Activated CD4-positive, alpha-beta T cell treated with anti-CD3 and anti-CD28 coated beads for 24 hours (primary cell): ENCODE measurements around the gene FAM168A.

Experiments
- DNase-seq, 2 donors: peaks; one replicate each; pipeline ENCODE4 v3.0.0-alpha.2; 2020; ENCODE audit warnings: low read depth in 2 of 2

Gene FAM168A, protein sequence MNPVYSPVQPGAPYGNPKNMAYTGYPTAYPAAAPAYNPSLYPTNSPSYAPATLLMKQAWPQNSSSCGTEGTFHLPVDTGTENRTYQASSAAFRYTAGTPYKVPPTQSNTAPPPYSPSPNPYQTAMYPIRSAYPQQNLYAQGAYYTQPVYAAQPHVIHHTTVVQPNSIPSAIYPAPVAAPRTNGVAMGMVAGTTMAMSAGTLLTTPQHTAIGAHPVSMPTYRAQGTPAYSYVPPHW

DNA sequence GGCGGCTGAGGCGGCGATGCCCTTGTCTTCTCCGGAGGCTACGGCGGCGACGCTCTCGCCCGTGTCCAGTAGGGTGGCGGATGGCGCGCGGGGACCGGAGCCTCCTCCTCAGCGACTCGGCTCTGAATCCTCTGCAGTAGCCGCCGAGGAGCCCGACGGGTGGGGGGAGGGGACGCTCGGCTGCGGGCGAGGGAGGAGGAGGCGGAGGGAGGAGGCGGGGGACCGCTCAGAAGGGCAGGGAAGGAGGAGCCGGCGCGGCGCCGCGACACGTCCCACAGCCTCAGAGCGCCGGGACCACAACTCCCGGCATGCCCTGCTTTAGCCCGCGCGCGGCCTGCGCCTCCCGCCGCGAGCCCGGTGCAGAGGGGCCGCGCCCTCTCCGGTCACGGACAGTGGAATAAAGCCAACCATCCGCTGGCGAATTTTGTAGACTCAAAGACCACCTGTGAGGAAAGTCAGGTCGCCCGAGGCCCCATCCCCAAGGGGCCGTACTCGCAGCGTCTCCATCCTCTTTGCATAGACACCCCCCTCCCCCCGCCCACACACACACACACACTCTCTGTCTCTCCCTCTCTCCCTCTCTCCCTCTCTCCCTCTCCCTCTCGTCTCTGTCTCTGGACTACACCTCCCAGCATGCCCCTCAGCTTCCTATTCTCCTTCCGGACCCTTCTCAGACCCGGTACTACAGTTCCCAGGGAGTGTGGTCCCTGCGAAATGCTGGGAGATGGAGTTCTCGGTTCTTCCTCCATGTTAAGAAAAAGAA lies at the start of gene FAM168A:
FAM168A (minus strand) TSS at position 157 of the 763 bp plus-strand sequence. CDS start 129,638 bp downstream, outside the sequence.
- peak; percentile 87 to 91 for DNase-seq

DNA sequence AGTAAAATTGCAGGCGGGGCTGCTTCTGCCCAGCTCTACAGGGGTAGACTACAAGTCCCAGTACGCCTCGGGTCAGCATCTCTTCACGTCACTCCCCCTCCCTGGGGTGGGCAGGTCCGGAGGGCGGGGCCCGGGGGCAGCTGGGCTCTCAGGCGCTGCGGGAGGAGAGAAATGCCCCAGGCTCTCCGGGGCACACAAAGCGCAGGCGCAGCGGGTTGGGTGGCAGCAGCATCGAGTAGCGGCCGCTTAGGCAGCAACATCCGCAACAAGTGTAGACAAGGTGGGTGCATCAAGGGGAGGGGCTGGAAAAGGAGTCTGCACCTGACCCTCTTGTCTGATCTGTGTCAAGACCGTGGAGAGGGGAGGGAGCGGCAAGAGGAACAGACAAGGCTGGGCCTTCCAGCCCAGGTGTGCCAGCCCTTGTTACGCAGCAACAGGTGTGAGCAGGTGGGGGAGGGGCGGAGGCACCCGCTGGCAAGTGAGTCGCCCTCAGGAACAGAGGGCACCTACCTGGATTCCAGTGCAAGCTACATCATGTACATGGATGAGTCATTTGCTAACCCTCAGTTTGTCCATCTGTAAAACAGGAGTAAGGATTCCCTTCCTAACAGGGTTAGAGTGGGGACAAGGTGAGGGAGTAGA lies 49.7 kb upstream of the FAM168A start:
- DNase-seq: peak; percentile 84 to 88

DNA sequence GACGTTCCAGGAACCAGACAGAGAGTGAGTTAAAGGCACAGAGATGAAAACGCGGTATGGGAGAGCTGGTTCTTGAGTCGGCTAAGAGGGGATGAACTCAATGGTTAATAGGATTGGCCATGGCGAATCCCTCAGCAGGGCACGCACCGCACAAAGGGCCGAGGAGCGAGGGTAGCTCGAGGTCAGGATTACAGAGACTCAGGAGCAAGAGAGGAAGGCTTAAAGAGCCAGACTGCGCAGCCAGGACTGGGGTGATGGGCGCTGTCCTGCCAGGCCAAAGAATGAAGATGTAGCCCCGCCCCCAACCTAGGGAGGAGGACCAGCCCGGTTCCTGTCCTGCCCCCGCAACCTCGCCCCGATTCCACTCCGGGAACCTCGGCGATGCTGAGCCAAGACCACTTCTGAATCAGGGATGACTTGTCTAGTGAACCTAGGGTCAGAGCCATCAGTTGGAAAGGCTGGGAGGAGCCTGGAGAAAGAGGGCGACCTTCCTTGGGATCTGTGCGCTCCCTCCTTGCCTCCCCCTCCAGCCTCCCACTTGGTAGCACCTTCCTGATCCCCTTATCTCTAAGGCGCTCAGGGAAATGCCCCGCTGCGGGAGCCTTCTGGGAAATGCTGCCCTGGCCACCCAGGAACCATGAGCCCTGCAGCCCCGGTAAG lies 48.2 kb upstream of the FAM168A start, which contains the start of gene PLEKHB1:
PLEKHB1 (plus strand) TSS at position 610 of the 660 bp plus-strand sequence; CDS start at position 638, 28 bp downstream.
- no peak for DNase-seq

DNA sequence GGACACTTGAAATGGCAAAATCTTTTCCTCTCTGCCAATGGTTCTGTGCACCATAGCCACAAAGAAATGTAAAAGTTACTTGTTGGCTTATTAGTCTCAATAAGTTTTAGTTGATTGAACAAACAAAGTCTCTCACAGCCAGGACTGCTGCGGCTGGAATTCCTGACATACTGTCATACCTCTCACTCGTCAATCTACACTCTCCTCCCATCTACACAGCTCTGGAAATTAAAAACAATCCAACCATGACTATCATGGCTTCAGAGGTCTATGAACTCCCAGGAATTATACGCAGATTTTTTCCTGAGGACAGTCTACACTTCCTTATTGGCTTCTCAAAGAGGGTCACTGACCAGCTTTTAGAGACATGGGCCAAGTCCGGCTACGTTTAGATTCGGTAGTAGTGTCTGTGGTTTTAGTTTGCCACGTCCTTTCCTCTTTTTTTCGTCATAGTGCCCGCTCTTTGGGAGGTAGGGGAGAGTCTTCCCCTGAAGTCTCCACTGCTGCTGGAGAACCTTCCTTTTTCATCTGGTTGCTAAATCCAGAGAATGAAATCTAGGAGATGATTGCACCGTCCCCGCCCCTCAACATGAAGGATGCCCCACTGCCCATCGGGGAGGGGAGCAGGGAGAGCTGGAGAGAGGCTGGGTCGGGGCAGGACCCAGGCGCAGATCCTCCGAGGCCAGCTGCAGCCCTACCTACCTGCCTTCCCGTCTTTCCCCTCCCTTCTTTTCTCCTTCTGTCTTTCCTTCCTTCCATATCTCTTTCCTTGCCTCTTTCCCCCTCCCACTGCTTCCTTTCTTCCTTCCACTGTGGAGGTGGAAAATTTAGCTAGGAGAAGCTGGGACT lies 47.4 kb upstream of the FAM168A start:
- DNase-seq: no peak

DNA sequence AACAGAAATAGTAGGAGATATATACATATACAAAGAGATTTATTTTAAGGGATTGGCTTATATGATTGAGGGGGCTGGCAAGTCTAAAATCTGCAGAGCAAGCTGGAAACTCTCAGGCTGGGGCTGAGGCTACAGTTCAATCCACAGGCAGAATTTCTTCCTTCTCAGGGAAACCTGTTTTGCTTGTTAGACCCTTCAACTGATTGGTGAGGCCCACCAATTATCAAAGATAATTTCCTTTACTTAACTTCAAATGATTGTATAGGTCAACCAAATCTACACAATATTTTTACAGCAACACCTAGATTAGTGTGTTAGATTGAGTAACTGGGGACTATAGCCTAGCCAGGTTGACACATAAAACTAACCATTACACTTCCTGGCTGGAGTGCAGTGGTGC lies 43.8 kb upstream of the FAM168A start:
- DNase-seq: no peak

DNA sequence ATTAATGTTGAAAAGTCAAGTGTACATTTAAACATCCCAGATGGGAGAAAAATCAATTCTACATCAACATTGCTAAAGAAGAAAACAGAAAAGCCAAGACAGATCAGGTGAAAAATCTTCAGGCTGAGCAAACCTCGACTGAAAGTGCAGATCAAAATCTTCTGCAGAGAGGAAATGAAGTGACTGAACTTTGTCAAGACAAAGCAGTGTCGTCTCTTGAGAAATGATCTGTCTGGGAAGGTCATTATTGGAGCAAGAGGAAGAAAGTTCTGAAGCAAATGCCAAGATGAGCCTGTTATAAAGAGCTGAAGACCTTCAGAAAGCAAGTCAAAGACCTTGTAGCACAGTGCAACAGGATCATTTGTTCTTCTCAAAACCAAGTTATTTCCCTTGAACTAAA lies 42.7 kb upstream of the FAM168A start:
- no peak for DNase-seq

DNA sequence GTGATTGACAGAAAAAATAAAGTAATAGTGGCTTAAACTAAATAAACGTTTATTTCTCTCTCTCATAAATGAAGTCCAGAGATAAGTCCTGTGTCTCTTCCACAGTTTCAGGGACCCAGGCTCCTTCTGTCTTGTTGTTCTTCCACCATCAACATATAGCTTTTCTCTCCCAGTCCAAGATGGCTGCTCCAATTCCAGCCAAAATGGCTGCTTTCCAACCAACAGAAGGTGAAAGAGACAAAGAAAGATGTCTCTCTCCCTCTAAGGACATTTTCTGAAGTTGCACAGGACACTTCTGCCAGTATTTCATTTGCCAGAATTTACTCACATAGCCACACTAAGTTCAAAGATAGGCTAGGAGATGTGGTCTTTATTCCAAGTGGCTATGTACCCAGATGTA lies 39.1 kb upstream of the FAM168A start:
- no peak for DNase-seq

DNA sequence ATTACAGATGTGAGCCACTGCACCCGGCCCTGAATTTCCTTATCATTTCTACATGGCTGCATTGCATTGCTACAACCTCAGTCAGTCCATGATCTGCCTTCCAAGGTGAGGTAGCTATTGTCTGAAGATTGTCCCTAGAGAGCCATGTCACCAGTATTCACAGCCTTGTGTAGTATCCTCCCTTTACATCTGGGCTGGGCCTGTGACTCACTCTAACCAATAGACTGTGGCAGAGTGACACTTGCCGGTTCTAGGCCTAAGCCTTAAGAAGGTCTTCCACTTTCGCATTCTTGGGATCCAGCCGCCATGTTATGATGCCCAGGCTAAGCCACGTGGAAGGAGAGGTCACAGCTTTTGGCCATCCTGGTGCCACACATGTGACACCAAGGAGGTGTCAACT lies 38.3 kb upstream of the FAM168A start:
- DNase-seq: no peak

DNA sequence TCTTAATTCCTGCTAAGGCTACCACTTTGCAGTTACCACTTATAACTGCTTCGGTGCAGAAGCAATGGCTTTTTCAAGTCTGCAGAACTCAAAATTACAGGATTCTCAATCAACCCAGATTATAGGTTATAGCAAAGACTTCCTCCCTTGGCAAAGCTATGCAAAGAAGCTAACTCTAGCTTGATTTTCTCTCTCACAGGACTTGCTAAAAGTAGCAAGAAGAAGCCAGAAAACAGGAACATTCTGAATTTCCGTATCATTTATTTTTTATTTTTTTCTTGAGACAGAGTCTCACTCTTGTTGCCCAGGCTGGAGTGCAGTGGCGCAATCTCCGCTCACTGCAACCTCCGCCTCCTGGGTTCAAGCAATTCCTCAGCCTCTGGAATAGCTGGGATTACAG lies 37.8 kb upstream of the FAM168A start:
- no peak for DNase-seq

DNA sequence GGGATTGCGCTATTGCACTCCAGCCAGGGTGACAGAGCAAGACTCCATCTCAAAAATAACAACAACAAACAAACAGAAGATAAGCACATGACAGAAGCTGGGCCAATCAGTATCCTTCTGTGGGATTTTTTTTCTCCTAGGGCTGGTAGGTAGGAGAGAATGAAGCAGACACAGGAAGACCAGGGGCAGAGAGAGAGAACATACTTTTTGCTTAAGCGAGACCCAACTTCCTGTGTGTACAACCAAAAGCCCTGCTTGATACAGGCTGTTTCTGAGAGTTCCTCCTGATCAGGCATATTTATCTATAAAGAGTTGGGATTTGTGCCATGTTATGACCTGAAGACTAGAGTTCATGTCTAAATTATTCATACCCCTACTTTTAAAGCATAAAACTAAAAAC lies 36.1 kb upstream of the FAM168A start:
- no peak for DNase-seq

DNA sequence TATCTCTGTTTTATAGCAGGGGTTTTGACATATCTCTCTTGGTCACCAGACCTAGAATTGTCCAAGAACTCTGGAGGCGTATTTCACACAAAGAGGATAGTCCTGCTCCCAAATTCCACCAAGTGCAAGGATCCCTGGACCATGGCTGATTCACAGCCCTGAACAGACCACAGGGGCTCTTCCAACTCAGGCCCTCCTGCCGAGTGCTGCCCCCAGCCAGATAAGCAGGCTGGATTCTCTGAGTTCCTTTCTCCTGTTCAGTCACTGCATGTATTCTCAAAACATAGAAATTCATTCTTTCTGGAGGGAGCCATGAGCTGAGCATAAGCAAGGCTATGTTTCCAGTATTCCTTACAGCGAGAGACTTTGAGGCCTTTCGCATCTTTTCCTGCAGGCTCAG lies 35.1 kb upstream of the FAM168A start:
- no peak for DNase-seq

DNA sequence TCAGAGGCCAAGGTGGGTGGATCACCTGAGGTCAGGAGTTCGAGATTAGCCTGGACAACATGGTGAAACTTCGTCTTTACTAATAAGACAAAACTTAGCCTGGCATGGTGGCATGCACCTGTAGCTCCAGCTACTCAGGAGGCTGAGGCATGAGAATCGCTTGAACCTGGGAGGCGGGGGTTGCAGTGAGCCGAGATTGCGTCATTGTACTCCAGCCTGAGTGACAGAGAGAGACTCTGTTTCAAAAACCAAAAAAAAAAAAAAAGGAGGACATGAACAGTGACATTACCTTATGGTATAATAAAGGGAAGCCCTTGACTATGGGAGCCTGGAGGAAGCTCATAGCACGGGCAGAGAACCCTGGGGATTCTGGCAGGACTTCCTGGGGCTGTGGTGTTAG lies 32.0 kb upstream of the FAM168A start:
- no peak for DNase-seq

DNA sequence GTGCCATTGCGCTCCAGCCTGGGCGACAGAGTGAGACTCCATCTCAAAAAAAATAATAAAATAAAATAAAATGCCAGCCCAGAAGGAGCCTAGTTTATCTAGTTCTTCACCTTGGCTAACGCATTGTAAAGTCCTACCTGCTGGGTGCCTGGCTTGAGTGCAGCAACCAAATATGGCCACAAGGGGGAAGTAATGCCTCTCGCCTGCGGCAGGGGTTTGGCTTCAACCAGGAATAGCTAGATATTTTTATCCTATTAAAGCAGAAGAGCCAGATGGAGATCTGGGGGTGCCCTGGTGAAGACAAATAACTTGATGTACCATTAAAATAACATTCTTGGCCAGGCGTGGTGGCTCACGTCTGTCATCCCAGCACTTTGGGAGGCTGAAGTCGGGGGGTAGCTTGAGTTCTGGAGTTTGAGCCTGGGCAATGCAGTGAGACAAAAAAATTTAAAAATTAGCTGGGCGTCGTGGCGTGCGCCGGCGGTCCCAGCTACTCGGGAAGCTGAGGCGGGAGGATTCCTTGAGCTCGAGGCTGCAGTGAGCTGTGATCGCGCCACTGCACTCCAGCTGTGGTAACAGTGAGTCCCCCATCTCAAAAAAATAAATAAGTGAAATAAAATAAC lies 27.9 kb upstream of the FAM168A start:
- peak; percentile 50 to 56 for DNase-seq

DNA sequence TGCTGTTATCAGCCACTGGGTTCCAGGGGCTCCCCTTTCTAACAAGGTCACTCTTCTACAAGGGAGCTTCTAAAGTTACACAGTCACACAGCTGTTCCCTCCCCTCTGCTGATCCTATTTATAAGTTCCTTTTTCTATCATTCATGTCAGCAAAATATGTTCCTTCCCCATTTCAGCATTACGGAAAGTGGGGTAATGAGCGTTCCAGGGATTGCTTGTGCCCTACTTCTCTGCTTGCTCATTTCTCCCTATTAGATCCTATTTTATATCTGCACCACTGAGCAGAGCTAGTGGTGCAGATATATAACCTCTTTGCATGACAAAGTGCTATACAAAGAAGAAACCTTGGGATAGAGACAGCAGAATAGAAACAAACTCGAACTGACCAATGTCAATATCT lies 25.8 kb upstream of the FAM168A start:
- no peak for DNase-seq

DNA sequence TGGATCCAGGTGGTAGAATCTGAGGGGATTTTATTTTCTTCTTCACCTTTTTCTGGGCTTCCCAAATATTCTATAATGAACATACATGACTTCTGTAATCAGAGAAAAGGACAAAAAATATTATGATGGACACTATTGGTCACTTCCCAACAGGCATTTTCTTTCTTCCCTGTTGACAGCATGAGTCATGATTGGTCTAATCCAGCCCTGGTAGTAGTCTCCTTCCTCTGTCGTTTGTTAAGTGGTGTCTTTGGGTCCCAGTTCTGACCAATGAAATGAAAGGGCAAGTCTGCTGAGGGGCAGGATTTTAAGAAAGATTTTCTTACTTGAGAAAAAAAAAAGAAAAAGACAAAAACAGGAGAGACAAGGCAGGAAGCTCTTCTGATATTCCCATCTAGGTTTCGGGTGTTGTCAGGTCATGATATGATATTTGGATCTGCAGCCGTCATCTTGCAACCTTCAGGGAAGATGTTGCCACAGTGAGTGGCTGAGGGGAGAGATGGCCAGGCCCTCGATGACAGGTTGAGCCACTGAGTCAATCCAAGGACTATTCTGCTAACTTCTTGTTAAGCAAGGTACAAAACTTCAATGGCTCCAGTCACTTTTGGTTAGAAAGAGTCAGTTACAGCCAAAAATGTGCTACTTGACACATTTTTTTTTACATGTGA lies 25.1 kb upstream of the FAM168A start:
- DNase-seq: no peak

DNA sequence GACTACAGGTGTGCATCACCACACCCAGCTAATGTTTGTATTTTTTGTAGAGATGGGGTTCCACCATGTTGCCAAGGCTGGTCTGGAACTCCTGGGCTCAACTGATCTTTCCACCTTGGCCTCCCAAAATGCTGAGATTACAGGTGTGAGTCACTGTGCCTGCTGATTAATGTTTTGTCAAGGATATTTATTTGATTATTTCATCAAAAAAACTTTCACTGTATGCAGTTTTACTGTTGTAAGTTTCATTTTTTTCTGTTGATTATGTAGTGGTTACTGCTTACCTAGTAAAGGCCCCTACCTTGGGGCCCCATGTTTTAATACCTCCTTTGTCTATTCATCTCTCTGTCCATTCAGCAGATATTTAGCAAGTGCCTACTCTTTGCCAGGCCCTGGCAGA lies 16.7 kb upstream of the FAM168A start:
- DNase-seq: no peak

DNA sequence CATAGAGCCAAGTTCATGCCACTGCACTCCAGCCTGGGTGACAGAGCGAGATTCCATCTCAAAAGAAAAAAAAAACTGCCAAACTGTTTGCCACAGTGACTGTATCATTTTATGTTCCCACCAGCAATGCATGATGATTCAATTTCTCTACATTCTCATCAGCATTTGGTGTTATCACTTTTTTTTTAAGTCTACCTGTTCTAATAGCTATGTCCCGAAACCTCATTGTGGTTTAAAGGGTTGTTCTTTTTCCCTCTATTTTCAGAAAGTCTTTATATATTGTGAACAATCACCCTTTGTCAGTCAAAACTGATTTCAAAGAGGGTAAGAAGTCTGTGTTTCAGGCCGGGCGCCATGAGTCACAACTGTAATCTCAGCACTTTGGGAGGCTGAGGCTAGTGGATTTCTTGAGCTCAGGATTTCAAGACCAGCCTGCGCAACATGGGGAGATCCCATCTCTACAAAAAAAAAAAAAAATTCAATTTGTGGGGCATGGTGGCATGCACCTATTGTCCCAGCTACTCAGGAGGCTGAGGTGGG lies 14.8 kb upstream of the FAM168A start:
- no peak for DNase-seq

DNA sequence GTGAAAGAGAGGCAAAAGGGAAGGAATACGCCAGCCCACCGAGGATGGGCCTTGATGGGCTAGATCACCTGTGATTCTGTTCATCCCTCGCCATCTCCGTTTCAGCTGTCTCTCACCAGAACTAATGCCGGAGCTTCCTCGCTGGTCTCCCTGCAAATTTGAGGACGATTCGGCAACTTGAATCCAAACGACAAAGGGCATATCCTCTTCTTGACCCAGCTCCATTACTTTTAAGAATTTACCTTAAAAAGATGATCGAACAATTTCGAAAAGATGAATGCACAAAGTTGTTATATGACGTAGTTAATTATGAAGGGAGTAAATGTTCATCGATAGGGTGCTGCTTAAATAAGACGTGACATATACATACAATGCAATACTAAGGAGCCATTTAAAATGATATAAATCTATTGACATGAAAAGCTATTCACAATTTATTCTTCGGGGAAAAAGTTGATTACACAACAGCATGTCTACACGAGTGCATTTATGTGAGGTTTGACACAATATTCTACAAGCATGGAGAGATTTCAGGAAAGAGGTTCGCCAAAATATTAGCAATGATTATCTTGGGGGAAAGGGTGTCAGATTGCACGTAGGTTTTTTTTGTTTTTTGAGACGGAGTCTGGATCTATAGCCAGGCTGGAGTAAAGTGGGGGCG lies 937 bp upstream of the FAM168A start:
- no peak for DNase-seq

DNA sequence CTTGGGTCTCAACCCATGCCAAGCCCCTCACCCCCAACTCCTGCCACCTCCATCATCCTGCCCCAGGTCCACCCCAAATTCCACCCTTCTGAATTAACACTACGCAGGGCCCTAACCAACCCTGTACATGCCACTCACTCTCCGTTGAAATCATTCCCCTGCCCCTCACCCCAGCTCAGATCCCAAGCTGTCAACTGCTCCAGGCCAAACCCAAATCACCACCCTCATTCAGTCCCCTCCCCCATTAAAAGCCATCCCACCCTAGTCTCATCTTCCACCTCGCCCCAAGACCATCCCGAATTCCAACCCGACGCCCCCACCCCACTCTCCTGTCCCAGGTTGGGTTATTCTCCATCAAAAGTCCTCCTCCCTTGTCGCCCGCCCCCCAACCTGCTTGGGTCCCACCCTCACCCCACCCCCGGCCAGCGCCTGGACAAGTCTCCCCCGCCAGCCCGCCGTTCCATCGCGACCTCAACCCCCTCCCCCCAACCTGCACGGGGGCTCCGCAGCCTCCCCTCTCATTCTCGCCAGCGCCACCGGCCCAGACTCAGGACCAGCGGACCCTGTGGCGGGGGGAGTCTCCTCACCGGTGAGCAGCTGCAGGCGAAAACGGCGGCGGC lies 466 bp downstream of the FAM168A start:
- peak in 1 of 2 donors; percentile 5 for DNase-seq
